Skeletal muscle tissue (tissue), 4 donors: ENCODE measurements around the gene AGFG2. TPM values are rescaled to one million over a fixed set of nuclear protein-coding genes. Genes with fewer than 3 reads are reported as not detected.
A peak's percentile ranks its signal among the peaks of the same experiment; 100 is the strongest.

Source experiments
- H3K27ac ChIP-seq: one replicate; pipeline ENCODE4 v1.7.0; 2013; ENCODE audit warnings: mild to moderate bottlenecking, low read depth, low read length, inconsistent platforms
- H3K27me3 ChIP-seq, 3 donors: one replicate each; pipeline ENCODE4 v1.7.0; 2013; ENCODE audit warnings: low read length in 3 of 3; ENCODE audit not compliant: control insufficient read depth in 3 of 3, insufficient read depth in 3 of 3
- H3K36me3 ChIP-seq, 3 donors: one replicate each; pipeline ENCODE4 v1.7.0; 2013; ENCODE audit warnings: low read length in 3 of 3; ENCODE audit not compliant: control insufficient read depth in 3 of 3, insufficient read depth in 3 of 3
- H3K4me1 ChIP-seq, 3 donors: one replicate each; pipeline ENCODE4 v1.7.0; 2013; ENCODE audit warnings: low read length in 3 of 3, mild to moderate bottlenecking in 3 of 3; ENCODE audit not compliant: control insufficient read depth in 3 of 3, insufficient read depth in 3 of 3
- H3K4me3 ChIP-seq, 3 donors: one replicate each; pipeline ENCODE4 v1.7.0; 2013; ENCODE audit warnings: low read length in 3 of 3
- H3K9ac ChIP-seq, 3 donors: one replicate each; pipeline ENCODE4 v1.7.0; 2013; ENCODE audit warnings: low read length in 3 of 3, mild to moderate bottlenecking in 3 of 3, moderate library complexity in 2 of 3, low read depth in 1 of 3
- H3K9me3 ChIP-seq, 3 donors: one replicate each; pipeline ENCODE4 v1.7.0; 2013; ENCODE audit warnings: low read length in 3 of 3; ENCODE audit not compliant: control insufficient read depth in 3 of 3
- total RNA-seq: library from RNA; depleted of rRNA; stranded (reverse); fragments of >200 nt; gene quantifications from one replicate; pipeline ENCODE4 v1.2.3, GENCODE V29; 2014
- donor health status: Osteomylitis.

Gene AGFG2
- total RNA-seq, 1 donor from 2014 or later: 3.1 TPM

- Histone ChIP-seq H3K4me3 (no peak overlapping the region), H3K27me3 (peaks cover 0 to 3% (median 0%) of the 10 kb centered on the region in 3 donors), H3K36me3 (no peaks in the 10 kb centered on the region), H3K9me3 (no peaks in the 10 kb centered on the region), H3K27ac (no peak overlapping the region), H3K4me1 (peaks cover 3 to 7% (median 5%) of the 10 kb centered on the region in 3 donors), H3K9ac (no peak overlapping the region)
Measured at GRCh38 chr7:100591596-100591995, 52.6 kb downstream of the AGFG2 start.

- H3K4me3 ChIP-seq: no peak overlapping the region
- no peaks in the 10 kb centered on the region for H3K36me3 ChIP-seq
- H3K27ac ChIP-seq: no peak overlapping the region
- peaks cover 0 to 2% (median under 1%) of the 10 kb centered on the region in 3 donors for H3K4me1 ChIP-seq
- peaks cover 0 to 7% (median 2%) of the 10 kb centered on the region in 3 donors for H3K27me3 ChIP-seq
- H3K9ac ChIP-seq: no peak overlapping the region
- H3K9me3 ChIP-seq: no peaks in the 10 kb centered on the region
Measured at GRCh38 chr7:100595188-100595587, 56.2 kb downstream of the AGFG2 start.

GRCh38 chr7:100598425-100598824 is 59.4 kb downstream of the AGFG2 start:
- Histone ChIP-seq H3K9ac (no peak overlapping the region), H3K4me3 (no peak overlapping the region), H3K4me1 (peaks cover 0 to 3% (median 0%) of the 10 kb centered on the region in 3 donors), H3K36me3 (no peaks in the 10 kb centered on the region), H3K9me3 (no peaks in the 10 kb centered on the region), H3K27me3 (peaks cover 9 to 16% (median 10%) of the 10 kb centered on the region in 3 donors), H3K27ac (no peak overlapping the region)

- no peak overlapping the region for H3K27ac ChIP-seq
Measured at GRCh38 chr7:100599911-100600729, 61.1 kb downstream of the AGFG2 start.

GRCh38 chr7:100600730-100601038 is 61.7 kb downstream of the AGFG2 start:
- H3K27me3 ChIP-seq: peaks cover 9 to 28% (median 18%) of the 10 kb centered on the region in 3 donors
- no peak overlapping the region for H3K27ac ChIP-seq
- H3K36me3 ChIP-seq: no peaks in the 10 kb centered on the region
- no peak overlapping the region for H3K9ac ChIP-seq
- H3K4me3 ChIP-seq: no peak overlapping the region
- H3K9me3 ChIP-seq: no peaks in the 10 kb centered on the region
- H3K4me1 ChIP-seq: peaks cover 6 to 18% (median 16%) of the 10 kb centered on the region in 3 donors

More at GRCh38 chr7:100599911-100600729, 61.1 kb downstream of the AGFG2 start:
- H3K4me1 ChIP-seq: peaks cover 4 to 13% (median 12%) of the 10 kb centered on the region in 3 donors
- H3K9ac ChIP-seq: no peak overlapping the region
- H3K36me3 ChIP-seq: no peaks in the 10 kb centered on the region
- no peaks in the 10 kb centered on the region for H3K9me3 ChIP-seq
- peaks cover 9 to 23% (median 15%) of the 10 kb centered on the region in 3 donors for H3K27me3 ChIP-seq
- no peak overlapping the region for H3K4me3 ChIP-seq

GRCh38 chr7:100602889-100603725 is 64.1 kb downstream of the AGFG2 start:
- Histone ChIP-seq H3K4me3 (peak overlapping the region; percentile 70 to 73 (median 71)), H3K27me3 (peaks cover 9 to 28% (median 18%) of the 10 kb centered on the region in 3 donors), H3K9ac (peak overlapping the region; percentile 30 to 54 (median 34)), H3K4me1 (peaks cover 6 to 19% (median 16%) of the 10 kb centered on the region in 3 donors), H3K27ac (peak overlapping the region; percentile 72), H3K36me3 (peaks cover 0 to 4% (median 0%) of the 10 kb centered on the region in 3 donors), H3K9me3 (no peaks in the 10 kb centered on the region)

- Histone ChIP-seq H3K9ac (peak overlapping the region; percentile 30 to 54 (median 34)), H3K27ac (peak overlapping the region; percentile 72)
Measured at GRCh38 chr7:100603726-100604027, 64.7 kb downstream of the AGFG2 start.

GRCh38 chr7:100604028-100604975 is 65.3 kb downstream of the AGFG2 start:
- Histone ChIP-seq H3K27me3 (peaks cover 9 to 28% (median 18%) of the 10 kb centered on the region in 3 donors), H3K4me3 (peak overlapping the region; percentile 70 to 73 (median 71)), H3K9me3 (no peaks in the 10 kb centered on the region), H3K36me3 (peaks cover 0 to 4% (median 0%) of the 10 kb centered on the region in 3 donors), H3K9ac (peak overlapping the region in 2 of 3 donors; percentile 50 to 60), H3K4me1 (peaks cover 6 to 19% (median 16%) of the 10 kb centered on the region in 3 donors), H3K27ac (peak overlapping the region; percentile 72)

More at GRCh38 chr7:100603726-100604027, 64.7 kb downstream of the AGFG2 start:
- Histone ChIP-seq H3K4me1 (peaks cover 6 to 19% (median 16%) of the 10 kb centered on the region in 3 donors), H3K9me3 (no peaks in the 10 kb centered on the region), H3K27me3 (peaks cover 9 to 28% (median 18%) of the 10 kb centered on the region in 3 donors), H3K4me3 (peak overlapping the region; percentile 70 to 73 (median 71)), H3K36me3 (peaks cover 0 to 4% (median 0%) of the 10 kb centered on the region in 3 donors)
